UCSD-AML1 (cell line): ENCODE data around the gene ZNF71.
"Not testable (repeated sequence)": the region's sequence is repeated elsewhere in the genome, so short reads cannot be mapped to it uniquely, and the experiment has no call there.

Experiments
- DNase-seq: peaks from one replicate; lab custom pipeline; 2025; ENCODE audit not compliant: unreplicated experiment; lab: John Stamatoyannopoulos, UW

The ZNF71 gene

DNA sequence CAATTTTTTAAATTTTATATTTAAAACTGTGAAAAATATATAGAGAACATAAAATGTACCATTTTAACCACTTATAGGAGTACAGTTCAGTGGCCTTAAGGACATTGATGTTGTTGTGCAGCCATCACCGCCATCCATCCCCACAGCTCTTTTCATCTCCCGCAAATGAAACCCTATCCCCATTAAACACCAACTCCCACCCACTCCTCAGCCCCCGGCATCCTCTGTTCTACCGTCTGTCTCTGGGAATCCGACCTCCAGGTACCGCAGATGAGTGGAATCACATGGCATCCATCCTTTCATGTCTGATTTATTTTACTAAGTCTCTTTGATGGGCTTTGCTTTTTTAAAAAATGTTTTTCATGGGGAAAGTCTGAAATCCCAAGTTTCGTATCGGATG, 24.0 kb downstream of the ZNF71 start:
- DNase-seq, result no peak

DNA sequence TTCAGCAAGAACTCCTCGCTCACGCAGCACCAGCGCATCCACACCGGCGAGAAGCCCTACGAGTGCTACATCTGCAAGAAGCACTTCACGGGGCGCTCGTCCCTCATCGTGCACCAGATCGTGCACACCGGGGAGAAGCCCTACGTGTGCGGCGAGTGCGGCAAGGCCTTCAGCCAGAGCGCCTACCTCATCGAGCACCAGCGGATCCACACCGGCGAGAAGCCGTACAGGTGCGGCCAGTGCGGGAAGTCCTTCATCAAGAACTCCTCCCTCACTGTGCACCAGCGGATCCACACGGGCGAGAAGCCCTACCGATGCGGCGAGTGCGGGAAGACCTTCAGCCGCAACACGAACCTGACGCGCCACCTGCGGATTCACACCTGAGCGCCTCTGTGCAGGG, 27.3 kb downstream of the ZNF71 start:
- no peak for DNase-seq

- no peak for DNase-seq
Measured at GRCh38 chr19:56623006-56623405, 27.9 kb downstream of the ZNF71 start.

- DNase-seq, result no peak
Measured at GRCh38 chr19:56625708-56626107, 30.6 kb downstream of the ZNF71 start.

DNA sequence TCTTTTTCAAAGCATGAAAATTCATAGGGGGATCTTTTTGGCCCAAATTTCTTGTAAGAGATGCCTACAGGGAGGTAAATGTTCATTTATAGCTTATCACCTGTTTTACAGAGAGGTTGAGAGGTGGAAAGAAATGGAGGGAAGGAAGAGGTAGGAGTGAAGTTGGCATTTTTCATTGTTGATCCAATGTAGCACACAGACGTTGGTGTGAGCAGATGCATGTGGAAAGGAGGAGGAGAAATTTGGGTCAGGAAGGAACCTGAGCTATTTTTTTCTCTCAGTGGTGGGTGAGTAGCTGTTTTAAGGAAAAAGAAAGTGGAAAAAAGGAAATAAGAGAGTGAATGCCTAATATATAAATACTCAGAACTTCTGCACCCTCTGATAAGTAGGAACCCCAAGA, 37.9 kb downstream of the ZNF71 start:
- DNase-seq, result no peak

- DNase-seq, result peak; percentile 80
Measured at GRCh38 chr19:56637976-56638555, 43.0 kb downstream of the ZNF71 start.

DNA sequence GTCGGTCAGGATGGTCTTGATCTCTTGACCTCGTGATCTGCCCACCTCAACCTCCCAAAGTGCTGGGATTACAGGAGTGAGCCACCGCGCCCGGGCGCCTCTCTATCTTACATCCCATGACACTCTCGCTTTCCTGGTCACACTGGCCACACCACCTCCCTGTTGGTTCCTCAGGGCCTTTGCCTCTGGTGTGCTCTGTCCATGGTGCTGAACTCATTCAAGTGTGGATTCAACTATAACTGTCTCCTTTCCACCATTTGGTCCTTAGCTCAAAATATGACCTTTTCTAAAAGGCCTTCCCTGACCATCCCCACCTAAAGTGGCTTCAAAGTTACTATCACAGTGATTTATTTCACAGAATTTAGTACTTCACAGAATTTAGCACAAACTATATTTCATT, 44.1 kb downstream of the ZNF71 start:
- no peak for DNase-seq

GRCh38 chr19:56642711-56643459, 47.8 kb downstream of the ZNF71 start, which contains the start of gene SMIM17:
Gene SMIM17, plus strand, starts transcription at chr19:56643159. Its CDS starts 2,509 bp downstream, at chr19:56645668.
- no peak for DNase-seq

- DNase-seq, result no peak
Measured at GRCh38 chr19:56643460-56643955, 48.4 kb downstream of the ZNF71 start.

- no peak for DNase-seq
Measured at GRCh38 chr19:56654151-56654550, 59.0 kb downstream of the ZNF71 start.

GRCh38 chr19:56660381-56661107, 65.4 kb downstream of the ZNF71 start:
- DNase-seq, result no peak

DNA sequence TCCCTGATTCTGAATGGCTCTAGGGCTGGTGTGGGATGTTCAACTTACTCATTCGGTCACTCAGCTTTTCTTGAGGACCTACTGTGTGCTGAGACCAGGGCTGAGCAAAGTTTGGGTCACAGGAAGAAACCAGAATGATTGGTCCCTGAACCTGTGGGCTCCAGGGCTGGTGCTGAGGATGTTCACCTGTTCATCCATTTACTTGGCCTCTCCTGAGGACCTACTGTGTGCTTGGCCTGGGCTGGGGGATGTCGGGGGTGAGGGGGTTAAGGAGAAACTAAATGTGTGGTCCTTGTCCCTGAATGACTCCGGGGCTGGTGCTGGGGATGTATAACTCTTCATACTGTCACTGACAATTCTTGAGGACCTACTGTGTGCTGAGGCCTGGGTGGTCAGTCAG, 66.1 kb downstream of the ZNF71 start:
- no peak for DNase-seq

- DNase-seq, result no peak
Measured at GRCh38 chr19:56663931-56664500, 68.9 kb downstream of the ZNF71 start.

DNA sequence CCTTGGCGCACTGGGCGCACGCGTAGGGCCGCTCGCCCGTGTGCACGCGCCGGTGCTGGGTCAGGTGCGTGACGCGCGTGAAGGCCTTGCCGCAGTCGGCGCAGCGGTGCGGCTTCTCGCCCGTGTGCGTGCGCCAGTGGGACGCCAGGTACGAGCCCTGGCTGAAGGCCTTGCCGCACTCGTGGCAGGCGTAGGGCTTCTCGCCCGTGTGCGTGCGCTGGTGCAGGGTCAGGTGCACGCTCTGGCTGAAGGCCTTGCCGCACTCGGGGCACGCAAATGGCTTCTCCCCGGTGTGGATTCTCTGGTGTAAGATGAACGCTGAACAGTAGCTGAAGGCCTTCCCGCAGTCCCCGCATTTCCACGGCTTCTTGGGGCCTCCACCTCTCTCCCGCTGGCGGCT, 69.4 kb downstream of the ZNF71 start:
- no peak for DNase-seq

DNA sequence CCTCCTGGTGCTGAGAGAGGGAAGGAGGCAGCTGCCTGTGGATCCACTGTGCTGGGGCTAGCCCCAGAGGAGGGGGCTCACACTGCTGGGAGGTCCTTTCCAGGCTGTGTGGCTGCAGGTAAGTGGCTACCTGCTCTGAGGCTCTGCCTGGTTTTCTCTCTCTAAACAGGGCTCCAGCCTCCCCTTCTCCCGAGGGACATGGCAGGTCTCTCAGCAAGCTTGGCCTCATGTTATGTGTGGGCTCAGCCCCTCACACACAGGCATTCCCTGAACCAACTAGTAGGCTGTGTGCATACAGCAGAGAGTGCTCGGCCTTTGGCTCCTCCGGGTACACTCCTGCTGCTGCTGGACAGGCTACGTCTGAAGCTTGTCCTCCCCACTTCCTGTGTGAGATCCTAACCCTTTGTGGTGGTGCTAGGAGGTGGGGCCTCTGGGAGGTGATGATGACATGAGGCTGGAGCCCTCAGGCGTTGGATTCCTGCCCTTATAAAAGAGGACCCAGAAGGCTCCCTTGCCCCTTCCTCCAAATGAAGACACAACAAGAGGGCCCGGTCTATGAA, 72.3 kb downstream of the ZNF71 start:
- DNase-seq, result no peak

- no peak for DNase-seq
Measured at GRCh38 chr19:56668676-56669075, 73.6 kb downstream of the ZNF71 start.

DNA sequence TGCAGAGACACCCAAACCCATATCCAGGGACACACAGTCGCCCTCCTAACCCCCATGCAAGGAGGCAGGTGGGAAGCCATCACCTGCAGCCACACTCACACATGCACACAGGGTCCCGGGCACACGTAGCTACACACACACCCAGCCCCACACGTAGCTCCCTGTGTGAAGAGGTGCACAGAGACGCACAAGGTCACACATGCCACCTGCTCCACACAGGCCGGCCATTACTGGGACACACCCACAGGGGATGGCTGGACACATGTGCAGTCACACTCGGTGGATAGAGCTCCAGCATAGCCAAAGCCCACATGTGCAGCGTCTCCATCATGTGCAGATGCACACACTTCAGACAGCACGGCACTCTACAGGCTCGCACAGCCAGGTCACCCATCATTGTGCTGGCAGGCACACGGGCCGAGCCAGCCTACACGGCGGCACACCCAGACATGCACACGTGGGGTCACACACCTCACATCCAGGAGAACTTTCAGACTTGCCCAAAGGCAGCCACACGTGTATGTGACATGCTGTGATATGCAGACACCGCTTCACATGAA, 75.4 kb downstream of the ZNF71 start:
- DNase-seq, result no peak

GRCh38 chr19:56670961-56671612, 76.0 kb downstream of the ZNF71 start:
- no peak for DNase-seq

DNA sequence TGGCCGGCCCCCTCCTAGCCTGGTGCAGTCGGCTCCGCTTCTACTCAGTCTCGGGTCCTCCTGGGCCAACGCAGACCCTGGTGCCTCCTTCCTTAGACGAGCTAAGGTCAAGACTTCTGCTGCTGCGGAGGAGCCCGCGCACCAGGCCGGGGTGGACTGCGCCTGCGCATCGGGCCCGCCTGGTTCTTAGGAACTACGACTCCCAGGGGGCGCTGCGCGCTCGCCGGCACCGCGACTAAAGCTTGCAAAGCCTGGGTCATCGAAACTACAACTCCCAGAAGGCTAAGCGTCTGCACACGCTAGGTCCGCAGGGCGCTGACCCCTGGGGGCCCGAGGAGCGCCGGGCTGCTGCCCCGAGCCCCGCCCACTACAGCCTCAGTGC, 76.5 kb downstream of the ZNF71 start, which contains the start of gene ZNF835:
Gene ZNF835 (minus strand): TSS at position 145 of the 382 bp plus-strand sequence. CDS start 6,559 bp downstream, outside the sequence.
- DNase-seq, result no peak

DNA sequence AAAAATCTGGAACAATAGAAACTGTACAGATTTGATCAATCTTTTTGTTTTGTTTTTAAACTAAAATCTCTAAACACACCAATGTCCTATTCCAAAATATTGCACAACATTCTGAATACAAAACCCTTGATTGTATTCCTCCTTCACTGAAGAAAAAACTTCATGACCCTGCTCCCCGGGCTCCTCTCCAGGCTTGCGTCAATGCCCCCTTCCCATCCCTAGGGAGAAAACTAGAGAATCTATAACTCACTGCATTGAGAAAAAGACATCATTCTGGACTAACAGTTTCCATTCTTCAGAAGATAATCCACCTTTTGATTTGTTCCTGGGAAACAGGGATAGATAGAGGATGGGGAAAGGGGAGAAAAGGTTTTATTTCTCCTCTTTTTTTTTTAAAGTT, 77.5 kb downstream of the ZNF71 start:
- DNase-seq, result not testable (repeated sequence)
